Neural crest cell (in vitro differentiated cells): ENCODE results near the gene GRWD1. TPM values are rescaled to one million over a fixed set of nuclear protein-coding genes. Genes with fewer than 3 reads are reported as not detected.
A peak's percentile ranks its signal among the peaks of the same experiment; 100 is the strongest.

Experiments used
- DNase-seq: peaks from one replicate; pipeline ENCODE4 v3.0.0; 2021; ENCODE audit warnings: low read depth, mixed read lengths, low spot score
- H3K27ac Mint-ChIP-seq: one replicate; pipeline ENCODE4 v1.8.0; 2021; ENCODE audit warnings: mild to moderate bottlenecking, mixed read lengths; ENCODE audit not compliant: unreplicated experiment
- H3K27me3 Mint-ChIP-seq: 2 replicates; pipeline ENCODE4 v1.8.0; 2021; ENCODE audit warnings: low read depth, mild to moderate bottlenecking, mixed read lengths
- H3K36me3 Mint-ChIP-seq: 2 replicates; pipeline ENCODE4 v1.8.0; 2021; ENCODE audit warnings: low read depth, mild to moderate bottlenecking, mixed read lengths
- H3K4me1 Mint-ChIP-seq: 2 replicates; pipeline ENCODE4 v1.8.0; 2021; ENCODE audit warnings: mixed read lengths
- H3K4me3 Mint-ChIP-seq: one replicate; pipeline ENCODE4 v1.8.0; 2021; ENCODE audit warnings: mild to moderate bottlenecking, mixed read lengths
- H3K9me3 Mint-ChIP-seq: 2 replicates; pipeline ENCODE4 v1.8.0; 2021; ENCODE audit warnings: mixed read lengths
- CTCF ChIP-seq: fragments of 200-600 bp; sonication (generic); conservative IDR thresholded peaks from 2 replicates; pipeline ENCODE4 v1.5.0; 2021; ENCODE audit warnings: antibody characterized with exemption, mild to moderate bottlenecking
- total RNA-seq: library from RNA; stranded (reverse); gene quantifications from 2 replicates; pipeline ENCODE4 v1.2.1, GENCODE V29; 2021

The GRWD1 gene
- total RNA-seq, 1 donor from 2014 or later: 56.1 TPM

DNA sequence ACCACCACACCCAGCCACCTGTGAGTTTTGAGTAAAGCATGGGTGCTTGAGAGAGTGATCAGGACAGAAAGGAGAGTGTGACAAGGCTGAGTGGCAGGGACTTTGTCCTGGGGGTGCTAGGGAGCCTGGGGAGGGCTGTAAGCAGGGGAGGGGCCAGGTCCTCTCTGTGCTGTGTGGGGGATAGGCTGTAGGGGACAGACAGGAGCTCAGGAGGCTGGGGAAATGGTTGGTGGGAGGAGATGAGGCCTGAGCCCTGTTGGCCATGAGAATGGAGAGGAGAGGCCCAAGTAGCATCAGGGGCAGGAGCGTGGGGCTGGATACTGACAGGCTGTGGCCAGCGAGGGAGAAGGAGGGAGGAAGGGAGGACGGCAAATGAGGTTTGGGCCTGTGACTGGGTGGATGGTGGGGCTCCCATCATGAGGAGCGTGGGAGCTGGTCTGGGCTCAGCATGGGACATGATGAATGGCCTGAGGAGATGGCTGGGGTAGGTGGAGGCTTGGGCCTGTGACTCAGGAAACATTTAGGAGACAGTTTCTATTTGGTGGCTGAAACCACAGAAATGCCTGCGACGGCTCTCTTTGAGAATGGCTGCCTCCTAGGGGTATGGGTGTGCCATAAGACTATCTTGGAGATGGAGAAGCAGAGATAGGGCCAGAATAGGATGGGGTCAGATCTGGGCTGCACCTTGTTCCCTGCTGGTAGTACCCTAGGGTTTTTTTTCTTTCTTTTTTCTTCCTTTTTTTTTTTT, 27.3 kb upstream of the GRWD1 start:
- peaks cover 29% of the 10 kb centered on the region for H3K4me1 Mint-ChIP-seq
- H3K9me3 Mint-ChIP-seq: no peaks in the 10 kb centered on the region
- H3K27ac Mint-ChIP-seq: no peak overlapping the region
- peaks cover 30% of the 10 kb centered on the region for H3K27me3 Mint-ChIP-seq
- no peak overlapping the region for H3K4me3 Mint-ChIP-seq
- TF ChIP-seq CTCF: no peak
- no peaks in the 10 kb centered on the region for H3K36me3 Mint-ChIP-seq
- no peak for DNase-seq

- no peaks in the 10 kb centered on the region for H3K36me3 Mint-ChIP-seq
- peak; percentile 50 for DNase-seq
- no peak overlapping the region for H3K4me3 Mint-ChIP-seq
- H3K27ac Mint-ChIP-seq: no peak overlapping the region
- no peaks in the 10 kb centered on the region for H3K9me3 Mint-ChIP-seq
- peaks cover 21% of the 10 kb centered on the region for H3K27me3 Mint-ChIP-seq
- peaks cover 30% of the 10 kb centered on the region for H3K4me1 Mint-ChIP-seq
- TF ChIP-seq CTCF: no peak
These were observed 26.4 kb upstream of the GRWD1 start for GRCh38 chr19:48419158-48419920.

GRCh38 chr19:48421548-48421947, 24.2 kb upstream of the GRWD1 start:
- Mint-ChIP-seq H3K27me3 (peaks cover 4% of the 10 kb centered on the region), H3K36me3 (no peaks in the 10 kb centered on the region), H3K4me1 (peaks cover 37% of the 10 kb centered on the region), H3K9me3 (no peaks in the 10 kb centered on the region), H3K4me3 (no peak overlapping the region), H3K27ac (no peak overlapping the region)
- no peak for TF ChIP-seq CTCF
- no peak for DNase-seq

GRCh38 chr19:48424694-48425219, 21.0 kb upstream of the GRWD1 start:
- peaks cover 17% of the 10 kb centered on the region for H3K4me1 Mint-ChIP-seq
- H3K4me3 Mint-ChIP-seq: no peak overlapping the region
- no peaks in the 10 kb centered on the region for H3K9me3 Mint-ChIP-seq
- DNase-seq: no peak
- TF ChIP-seq CTCF: no peak
- H3K27me3 Mint-ChIP-seq: no peaks in the 10 kb centered on the region
- H3K27ac Mint-ChIP-seq: peak overlapping the region; percentile 99
- no peaks in the 10 kb centered on the region for H3K36me3 Mint-ChIP-seq

DNA sequence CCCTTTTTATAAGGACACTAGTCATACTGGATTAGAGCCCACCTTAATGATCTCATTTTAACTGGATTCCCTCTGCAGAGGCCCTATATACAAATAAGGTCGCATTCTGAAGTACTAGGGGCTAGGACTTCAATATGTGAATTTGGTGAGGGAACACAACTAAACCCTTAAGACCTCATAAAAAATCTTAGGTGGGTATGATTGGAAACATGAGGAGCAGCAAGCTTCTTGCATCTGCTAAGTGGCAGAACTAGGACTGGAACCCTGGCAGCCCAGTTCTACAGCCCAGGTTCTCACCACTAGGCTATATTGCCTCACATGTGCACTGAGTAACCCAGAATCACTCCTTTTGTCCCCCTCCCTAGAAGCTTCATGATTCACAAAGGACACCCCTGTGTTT, 17.1 kb upstream of the GRWD1 start:
- DNase-seq: no peak
- no peak for TF ChIP-seq CTCF
- Mint-ChIP-seq H3K4me3 (no peak overlapping the region), H3K27me3 (no peaks in the 10 kb centered on the region), H3K27ac (no peak overlapping the region), H3K9me3 (peaks cover 6% of the 10 kb centered on the region), H3K36me3 (peaks cover 4% of the 10 kb centered on the region), H3K4me1 (peaks cover 12% of the 10 kb centered on the region)
